Right ventricle myocardium inferior (tissue), 1 donor: ENCODE measurements around the gene RPP25L. TPM values are rescaled to one million over a fixed set of nuclear protein-coding genes. Genes with fewer than 3 reads are reported as not detected.

Experiments used
- ATAC-seq: fragments of 200-7000 bp; cut with Tn5 transposase; one replicate; pipeline ENCODE4 v1.9.1; 2020; ENCODE audit warnings: mild to moderate bottlenecking, moderate library complexity
- DNase-seq: peaks from one replicate; pipeline ENCODE4 v3.0.0; 2021; ENCODE audit errors: missing footprints
- intact Hi-C: fragments of 100-400 bp; cut with DNase I; formaldehyde crosslinking; loops from one replicate; pipeline ENCODE4 v1.11.0; 2022
- total RNA-seq: library from RNA; stranded (reverse); fragmentation: NEBNext Ultra II Directional; extraction: Animal tissue kit (Norgen Biotek cat#: 25700); gene quantifications from one replicate; pipeline ENCODE4 v1.2.1, GENCODE V29; 2021
- donor health status: DM: no; HTN: yes; CAD: no; lungs with severe emphysema.

Gene RPP25L
- total RNA-seq, 1 donor from 2014 or later: 38.3 TPM

- ATAC-seq (no peak), DNase-seq (no peak)
- intact Hi-C loops: no loop called here
These were observed 49.7 kb downstream of the RPP25L start for GRCh38 chr9:34562135-34562745.

- DNase-seq (no peak), ATAC-seq (peak; percentile 27)
- intact Hi-C loops: no loop called here
These were observed 51.2 kb downstream of the RPP25L start for GRCh38 chr9:34560599-34561214.

Other genes starting within 250 kb of the RPP25L start
- 9.0 TPM for gene MYORG, start 235.2 kb downstream of the RPP25L start, total RNA-seq
- 27.2 TPM for gene FAM219A, start 153.5 kb downstream of the RPP25L start, total RNA-seq
- gene DNAI1, start 153.3 kb downstream of the RPP25L start, total RNA-seq: not detected
- 0.51 TPM for gene ENHO, start 89.1 kb downstream of the RPP25L start, total RNA-seq
- gene CNTFR, start 22.4 kb downstream of the RPP25L start, total RNA-seq: 8.7 TPM
- gene DCTN3, start 8.4 kb upstream of the RPP25L start, total RNA-seq: 133 TPM
- gene ARID3C, start 17.0 kb upstream of the RPP25L start, total RNA-seq: not detected
- 25.6 TPM for gene SIGMAR1, start 25.7 kb upstream of the RPP25L start, total RNA-seq
- 54.1 TPM for gene GALT, start 34.6 kb upstream of the RPP25L start, total RNA-seq
- gene IL11RA, start 40.1 kb upstream of the RPP25L start, total RNA-seq: 43.6 TPM
- not detected for gene CCL27, start 50.6 kb upstream of the RPP25L start, total RNA-seq
- gene CCL19, start 79.2 kb upstream of the RPP25L start, total RNA-seq: 1.1 TPM
- 12.4 TPM for gene CCL21, start 98.0 kb upstream of the RPP25L start, total RNA-seq